HuH-7 (cell line): ENCODE measurements around the gene PISD.
"Not testable (repeated sequence)": the region's sequence is repeated elsewhere in the genome, so short reads cannot be mapped to it uniquely, and the experiment has no call there.

Experiments used
- DNase-seq: peaks from one replicate; pipeline ENCODE4 v3.0.0; 2011; ENCODE audit warnings: low spot score

Gene PISD

DNA sequence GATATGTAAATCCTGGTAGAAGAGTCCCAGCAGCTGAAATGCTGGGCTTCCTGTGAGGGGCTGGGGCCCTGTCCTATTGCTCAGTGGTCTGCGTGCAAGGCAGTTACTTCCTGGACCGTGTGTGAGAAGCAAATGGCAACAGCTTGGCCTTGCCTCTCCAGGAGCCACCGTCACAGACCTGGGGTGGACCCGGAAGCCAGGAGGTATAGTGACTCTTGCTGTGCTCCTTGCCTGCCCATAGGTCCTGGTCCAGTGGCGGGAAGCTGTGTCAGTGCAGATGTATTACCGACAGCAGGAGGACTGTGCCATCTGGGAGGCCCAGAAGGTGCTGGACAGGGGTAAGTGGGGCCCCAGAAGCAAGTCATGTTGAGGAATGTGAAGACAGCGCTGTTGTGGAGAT lies 54.3 kb downstream of the PISD start:
- DNase-seq, result no peak

DNA sequence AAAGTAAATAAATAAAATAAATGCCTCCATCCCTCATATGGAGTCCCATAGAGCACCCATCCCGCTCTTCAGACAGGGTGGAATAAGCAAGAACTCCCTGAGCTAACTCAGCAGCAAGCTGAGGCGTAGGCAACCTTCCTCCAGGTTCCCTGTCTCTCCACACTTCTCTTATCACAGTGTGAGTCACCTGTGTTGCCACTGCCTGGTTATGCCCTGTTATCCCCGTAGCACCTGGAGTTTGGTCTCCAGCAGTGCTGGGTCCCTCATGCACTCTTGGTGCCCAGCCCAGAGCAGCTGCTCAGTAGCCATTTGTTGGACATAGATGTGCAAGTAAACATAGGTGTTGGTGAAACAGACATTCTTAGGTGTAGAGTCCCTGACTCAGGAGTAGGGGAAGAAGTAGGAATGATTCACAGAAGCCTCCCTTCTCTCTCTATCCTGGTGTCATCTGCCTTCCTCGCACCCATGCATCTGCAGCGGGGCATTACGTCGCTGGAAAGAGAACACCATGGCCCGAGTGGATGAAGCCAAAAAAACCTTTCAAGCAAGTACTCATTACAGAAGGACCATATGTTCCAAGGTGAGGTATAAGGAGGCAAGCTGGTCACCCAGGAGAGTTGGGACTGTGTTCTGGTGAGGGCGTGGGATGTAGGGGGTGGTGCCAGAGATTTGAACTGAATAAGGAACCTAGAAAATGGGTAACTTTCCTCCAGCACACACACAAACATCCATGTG lies 56.0 kb downstream of the PISD start:
- DNase-seq, result no peak

DNA sequence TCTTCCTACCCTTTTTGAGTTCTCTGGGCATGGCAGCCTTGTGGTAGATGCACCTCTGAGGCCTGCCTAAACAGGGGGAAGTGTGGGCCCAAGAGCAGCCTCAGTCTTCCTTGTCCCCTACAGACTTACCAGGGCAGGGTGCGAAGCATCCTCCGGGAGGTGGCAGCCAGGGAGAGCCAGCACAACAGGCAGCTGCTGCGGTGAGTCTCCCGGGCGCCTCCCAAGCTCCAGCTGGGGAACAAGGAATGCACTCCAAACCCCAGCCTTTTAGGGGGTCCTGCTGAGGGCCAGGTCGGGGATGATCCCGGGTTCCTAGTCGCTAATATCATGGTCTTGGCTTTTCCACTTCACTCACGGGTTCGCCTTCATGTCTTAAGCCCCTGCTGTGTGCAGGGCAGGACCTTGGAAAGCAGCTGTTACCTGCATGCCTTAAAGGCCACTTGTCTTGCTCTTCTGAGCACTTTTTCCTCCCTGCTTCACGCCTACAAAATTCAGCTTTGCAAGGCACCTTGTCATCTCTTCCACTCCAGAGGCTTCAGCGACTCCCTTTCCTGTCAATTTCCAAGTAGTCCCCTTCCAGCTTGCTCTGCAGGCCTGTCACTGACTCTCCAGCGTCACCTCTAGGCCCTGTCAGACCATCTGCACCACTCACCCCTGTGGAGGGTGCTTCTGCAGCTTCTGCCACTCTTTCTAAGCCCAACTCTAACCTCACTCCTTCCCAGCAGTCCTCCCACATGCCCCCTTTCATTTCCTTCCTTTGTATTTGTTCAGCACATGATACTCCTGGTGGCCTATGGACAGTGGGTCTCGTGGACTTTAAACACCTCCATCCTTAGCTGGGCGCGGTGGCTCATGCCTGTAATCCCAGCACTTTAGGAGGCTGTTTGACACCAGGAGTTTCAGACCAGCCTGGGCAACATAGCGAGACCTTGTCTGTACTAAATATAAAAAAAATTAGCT lies 57.0 kb downstream of the PISD start:
- no peak for DNase-seq

DNA sequence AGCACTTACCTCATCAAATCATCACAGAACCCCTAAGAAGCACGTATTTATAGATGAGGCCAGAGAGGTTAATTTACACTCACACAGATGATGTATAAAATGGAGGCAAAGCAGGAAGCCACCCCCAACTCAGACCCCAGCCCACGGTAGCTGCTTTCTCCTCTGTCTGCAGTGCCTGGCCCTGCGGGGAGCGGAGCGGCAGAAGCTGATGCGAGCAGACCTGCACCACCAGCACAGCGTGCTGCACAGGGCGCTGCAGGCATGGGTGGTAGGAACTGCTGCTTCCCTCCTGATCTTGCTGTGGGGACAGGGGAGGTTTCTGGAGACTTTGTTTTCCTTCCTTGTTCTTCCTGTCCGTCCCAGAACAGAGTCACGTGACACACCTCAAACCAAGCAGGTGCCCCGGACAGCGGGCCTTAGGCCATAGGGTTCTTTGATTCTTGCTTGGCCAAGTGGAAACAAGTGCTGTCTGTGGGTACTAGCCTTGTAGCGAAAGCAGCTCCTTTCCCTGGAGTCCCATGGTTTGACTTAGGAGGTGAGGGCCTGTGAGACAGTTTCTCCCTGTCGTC lies 57.8 kb downstream of the PISD start:
- DNase-seq, result no peak

DNA sequence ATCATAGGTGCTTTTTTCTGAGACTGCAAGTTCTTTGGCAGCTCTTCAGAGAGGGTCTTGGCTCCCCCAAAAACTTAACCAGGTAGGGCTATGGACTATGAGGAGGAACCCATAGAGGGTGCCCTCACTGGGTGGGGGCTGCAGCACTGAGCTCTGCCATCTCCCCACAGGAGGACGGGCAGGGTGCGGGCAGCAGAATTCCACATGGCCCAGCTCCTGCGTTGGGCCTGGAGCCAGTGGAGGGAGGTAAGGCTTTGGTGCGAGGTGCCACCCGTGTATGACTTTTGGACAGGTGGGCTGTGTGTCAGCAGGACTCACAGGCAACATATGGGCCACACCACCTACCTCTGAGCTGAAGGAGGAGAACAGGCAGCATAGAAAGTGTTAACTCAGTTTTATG lies 58.4 kb downstream of the PISD start:
- no peak for DNase-seq

DNA sequence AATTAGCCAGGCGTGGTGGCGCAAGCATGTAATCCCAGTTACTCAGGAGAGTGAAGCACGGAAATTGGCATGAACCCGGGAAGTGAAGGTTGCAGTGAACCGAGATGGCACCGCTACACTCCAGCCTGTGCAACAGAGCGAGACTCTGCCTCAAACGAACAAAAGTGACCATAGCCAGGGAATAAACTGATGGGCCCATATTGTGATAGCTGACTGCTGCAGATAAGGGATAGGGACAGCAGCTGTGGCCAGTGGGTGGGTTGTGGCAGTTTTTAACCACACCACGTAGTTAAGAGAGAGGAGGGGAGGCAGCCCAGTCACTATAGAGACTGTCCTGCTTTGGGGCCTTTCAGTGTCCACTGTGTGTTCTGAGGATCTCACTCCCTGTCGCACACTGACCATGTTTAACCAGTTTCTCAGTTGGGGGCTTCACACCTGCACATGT lies 58.9 kb downstream of the PISD start:
- no peak for DNase-seq

DNA sequence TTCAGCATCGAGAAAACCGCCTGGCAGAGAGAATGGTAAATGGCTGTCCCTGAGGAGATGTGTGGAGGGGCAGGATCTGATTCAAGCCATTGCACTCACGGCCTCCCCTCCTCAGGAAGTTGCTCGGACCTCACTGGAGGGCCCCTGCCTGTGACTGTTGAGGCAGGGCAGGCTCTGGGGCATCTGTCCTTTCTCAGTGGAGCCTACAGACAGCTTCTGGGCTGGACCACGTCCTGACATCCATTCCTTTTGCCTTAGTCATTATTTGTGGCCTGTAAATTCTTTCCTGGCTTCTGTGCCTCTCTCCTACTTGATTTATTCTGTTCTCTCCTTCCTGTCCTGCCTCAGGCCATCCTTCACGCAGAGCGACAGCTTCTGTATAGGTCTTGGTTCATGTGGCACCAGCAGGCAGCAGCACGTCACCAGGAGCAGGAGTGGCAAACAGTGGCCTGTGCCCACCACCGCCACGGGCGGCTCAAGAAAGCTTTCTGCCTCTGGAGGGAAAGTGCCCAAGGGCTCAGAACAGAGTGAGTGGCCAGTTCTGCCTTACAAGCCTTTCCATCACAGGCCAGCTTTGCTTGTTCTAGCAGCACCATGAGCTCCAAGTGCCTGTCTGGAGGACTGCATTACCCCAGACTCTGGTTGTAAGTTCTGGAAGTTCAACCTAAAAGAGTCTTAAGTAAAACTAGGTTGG lies 59.6 kb downstream of the PISD start:
- DNase-seq, result no peak

DNA sequence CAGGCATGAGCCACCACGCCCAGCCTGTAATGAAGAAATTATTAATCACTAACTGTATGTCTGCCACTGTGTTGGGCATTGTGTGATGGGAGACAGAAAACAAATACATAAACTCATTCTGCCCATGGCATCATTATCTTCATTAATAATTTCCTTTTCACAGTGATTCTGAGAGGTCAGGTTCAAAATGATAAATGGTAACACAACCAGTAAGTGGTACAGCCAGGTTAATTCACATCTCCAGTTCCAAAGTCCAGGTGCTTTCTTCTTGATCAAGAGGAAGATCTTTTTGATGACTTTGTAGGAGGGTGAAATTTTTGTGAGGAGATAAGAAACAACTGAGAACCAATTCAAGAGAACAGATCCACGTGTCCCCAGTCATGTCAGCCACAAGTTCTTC lies 66.7 kb downstream of the PISD start:
- no peak for DNase-seq

DNA sequence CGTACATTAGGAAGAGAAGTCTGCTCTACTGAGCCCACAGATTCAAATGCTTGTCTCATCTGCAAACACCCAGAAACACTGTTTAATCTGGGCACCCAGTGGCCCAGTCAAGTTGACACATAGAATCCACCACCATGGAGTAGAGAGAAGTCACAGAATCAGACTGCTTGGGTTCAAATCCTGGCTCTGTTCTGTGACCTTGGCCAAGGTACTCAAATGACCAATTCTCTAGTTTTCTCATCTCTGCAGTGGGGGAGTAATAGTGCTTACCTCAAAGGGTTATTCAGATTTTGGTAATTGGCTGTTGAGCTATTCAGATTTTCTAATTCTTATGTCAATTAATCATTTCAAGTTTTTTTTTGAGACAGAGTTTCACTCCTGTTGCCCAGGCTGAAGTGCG lies 71.9 kb downstream of the PISD start:
- not testable (repeated sequence) for DNase-seq

DNA sequence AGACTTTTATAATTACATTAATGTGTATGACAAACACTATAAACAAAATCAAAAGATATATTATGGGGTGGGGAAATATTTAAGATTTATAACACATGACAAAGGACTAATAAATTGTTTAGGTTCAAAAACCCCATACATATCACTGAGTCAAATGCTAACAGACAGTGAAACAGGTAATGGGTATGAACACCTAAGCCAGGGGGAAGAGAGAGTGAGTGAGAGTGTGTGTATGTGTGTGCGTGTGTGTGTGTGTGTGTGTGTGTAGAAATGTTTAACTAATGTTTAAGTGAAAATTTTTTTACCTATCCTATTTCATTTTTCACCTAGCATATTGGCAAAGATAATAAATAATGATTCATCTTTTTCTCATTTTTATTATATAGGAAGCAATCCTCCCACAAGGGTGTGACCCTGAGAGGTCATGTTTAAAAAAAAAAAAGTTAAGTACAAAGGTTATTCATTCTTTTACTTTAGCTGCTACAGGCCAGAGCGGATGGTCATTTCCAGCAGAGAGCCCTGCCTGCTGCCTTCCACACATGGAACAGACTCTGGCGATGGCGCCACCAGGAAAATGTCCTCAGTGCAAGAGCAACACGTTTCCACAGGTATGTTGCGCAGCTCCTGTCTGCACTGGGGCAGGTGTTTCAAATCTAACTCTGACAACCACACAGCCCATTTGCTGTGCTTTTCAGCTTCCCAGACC lies 72.9 kb downstream of the PISD start:
- DNase-seq, result peak; percentile 66

DNA sequence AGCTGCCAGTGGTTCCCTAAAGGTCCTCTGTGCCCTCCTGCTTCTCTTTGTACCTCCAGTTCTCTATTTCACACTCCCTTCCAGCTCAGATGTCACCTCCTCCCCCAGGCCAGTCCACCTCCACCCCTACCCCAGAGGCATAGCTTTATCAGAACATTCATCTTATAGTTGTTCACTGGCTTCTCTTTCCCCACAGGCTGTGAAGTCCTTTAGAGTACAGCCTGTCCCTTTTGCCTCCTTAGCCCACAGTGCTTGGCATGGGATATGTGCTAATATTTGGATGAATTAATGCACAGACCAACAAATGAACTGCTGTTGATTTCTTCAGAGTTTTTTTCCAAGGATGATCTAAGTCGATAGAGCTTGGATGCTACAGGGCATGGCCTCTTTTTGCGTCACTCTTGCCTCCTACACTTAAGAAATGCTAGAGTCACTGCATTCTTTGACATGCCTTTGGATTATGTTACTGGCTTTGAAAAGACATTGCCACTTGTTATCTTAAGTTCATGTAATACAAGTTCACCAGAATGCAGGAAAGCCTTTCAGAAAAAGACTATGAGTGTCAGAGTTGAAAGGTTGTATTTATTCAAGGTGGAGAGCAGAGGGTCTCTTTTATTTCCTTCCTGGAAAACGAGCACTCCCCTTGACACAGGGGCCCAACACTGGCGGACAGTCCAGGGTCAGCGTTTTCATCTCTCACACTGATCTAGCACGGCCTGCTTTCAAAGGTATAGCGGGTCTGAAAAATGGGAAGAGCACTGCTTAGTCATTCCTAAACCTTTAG lies 75.7 kb downstream of the PISD start:
- no peak for DNase-seq

DNA sequence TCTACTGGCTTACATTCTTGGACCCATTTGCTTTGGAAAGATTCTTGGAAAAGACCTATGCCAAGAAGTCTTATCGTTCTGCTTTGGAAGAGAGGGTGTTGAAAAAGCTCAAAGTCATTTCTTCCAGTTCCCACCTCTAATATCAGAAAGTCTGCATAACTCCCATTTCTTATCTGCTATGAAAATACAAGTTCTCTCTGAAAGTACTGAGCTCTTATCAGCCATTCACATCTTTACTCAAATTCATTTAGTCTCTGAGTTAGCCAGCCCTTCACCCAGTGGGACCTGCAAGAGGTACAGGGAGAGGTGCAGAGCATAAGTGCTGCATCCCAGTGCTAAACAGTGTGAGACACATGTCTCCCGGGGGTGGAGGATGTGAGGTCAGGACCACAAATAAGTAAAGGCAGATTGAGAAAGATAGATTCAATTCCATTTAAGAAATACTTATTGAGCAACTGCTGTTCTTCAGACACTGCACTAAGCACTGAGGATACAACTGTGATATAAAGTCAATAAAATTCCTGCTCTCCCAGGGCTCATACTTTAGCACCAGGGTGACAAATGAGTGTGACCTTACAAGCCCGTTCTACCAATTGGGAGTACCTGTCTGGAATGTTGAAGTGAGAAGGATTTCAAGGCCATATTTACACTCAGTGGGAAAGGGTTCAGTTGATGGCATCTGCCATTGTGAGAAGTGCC lies 76.7 kb downstream of the PISD start:
- DNase-seq, result no peak

DNA sequence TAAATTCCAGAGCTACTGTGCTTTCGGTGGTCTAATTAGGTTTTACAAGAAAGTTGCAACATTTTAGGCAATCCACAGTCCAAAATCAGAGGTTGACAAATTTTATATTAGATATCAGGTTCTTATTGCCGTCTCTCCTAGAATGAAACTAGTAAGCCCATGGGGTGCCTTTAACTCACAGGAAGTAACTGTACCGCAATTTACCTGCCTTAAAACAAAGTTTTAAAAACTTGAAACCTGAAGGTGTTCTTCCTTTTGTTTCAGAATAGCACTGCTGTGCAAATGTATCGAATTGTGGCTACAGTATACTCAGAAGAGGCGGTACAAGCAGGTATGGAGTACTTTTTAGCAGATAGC lies 77.2 kb downstream of the PISD start:
- no peak for DNase-seq

DNA sequence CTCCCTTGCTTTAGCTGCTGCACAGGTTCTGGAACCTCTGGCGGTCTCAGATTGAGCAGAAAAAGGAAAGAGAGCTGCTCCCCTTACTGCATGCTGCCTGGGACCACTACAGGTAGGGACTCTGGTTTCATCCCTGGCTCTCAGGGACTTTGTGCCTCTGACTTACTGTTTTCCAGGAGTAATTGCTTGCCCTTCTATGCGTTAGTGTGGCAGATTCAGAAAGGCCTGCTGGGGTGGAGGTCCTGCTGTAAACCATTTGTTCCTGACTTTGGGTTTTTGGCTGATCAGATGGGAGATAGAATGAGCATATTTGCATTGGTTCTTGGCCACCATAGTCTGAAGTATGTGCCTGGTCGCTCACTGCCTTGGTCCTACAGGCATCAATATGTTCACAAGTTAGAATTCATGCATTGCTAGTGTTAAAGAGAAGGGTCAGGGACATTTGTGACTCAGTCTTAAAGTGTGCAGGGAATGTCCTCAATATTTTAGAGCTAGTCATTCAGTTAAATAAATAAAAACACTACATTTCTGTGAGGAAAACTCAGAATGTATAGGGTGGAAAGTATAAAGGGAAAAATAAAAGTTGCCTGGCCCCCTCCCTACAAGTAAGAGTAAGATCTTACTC lies 78.0 kb downstream of the PISD start:
- no peak for DNase-seq

DNA sequence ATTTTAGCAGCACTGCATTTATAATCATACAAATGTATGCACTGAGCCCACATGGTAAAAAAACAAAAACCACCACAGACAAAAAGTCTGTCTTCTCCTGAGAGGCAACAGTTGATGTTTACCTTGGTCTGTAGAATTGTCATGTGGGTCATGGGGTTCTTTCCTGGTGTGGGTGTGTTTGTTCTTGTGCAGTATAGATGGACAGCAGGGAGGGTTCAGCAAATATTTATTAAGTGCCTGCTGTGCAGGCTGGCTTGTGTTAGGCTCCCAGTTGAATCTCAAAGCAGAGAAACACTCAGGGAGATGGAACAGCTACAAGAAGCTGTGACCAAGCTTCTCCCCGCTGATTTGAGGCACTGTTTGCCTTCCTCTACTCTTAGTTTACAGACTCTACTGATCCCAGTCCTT lies 82.2 kb downstream of the PISD start:
- peak; percentile 49 for DNase-seq

DNA sequence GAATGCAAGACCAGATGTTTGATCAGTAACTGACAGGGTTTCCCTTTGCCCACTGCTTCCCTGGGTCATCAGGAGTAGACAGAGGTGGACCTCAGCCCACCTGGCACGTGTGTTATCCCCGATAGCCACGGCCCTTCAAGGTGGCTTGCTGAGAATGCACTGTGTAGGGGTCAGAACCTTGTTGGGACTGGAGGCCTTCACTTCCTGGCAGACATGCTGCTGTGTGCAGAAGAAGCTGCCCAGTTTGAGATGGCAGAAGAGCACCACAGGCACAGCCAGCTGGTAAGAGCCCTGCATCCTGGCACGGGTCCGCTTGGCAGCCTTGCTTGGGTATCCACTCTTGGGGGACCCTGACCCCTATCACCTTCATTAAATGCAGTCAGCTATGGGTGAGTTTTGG lies 83.8 kb downstream of the PISD start:
- DNase-seq, result no peak

DNA sequence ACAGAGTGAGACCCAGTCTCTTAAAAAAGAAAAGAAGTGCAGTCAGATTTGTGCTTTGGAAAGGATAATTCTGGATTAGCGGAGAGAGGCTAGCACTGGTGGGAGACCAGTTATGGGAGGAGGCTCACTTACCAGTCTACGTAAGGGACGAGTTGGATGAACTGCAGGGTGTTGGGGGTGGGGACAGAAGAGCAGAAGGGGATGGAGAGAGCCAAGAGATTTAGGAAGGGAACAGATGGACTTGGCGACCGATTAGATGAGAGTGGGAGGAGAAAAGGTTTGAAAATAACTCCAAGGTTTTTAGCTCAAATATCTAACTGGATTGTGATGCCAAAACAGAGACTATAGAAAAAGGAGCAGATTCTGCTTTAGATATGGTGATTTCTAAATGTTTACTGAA lies 84.3 kb downstream of the PISD start:
- DNase-seq, result no peak

DNA sequence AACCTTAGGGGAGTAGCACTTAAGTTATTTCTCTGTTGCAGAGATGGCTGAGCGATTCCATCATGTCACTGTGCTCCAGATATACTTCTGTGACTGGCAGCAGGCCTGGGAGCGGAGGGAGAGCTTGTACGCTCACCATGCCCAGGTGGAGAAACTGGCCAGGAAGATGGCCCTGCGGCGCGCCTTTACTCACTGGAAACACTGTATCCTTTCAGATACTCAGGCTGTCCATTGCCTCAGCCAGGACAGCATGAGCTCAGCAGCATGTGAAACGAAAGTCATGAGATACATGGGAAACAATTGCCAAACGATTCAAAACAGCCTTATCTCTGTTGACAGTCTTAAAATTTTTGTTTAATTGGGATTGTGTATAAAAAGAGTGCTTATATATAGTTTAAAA lies 86.8 kb downstream of the PISD start:
- DNase-seq, result no peak

DNA sequence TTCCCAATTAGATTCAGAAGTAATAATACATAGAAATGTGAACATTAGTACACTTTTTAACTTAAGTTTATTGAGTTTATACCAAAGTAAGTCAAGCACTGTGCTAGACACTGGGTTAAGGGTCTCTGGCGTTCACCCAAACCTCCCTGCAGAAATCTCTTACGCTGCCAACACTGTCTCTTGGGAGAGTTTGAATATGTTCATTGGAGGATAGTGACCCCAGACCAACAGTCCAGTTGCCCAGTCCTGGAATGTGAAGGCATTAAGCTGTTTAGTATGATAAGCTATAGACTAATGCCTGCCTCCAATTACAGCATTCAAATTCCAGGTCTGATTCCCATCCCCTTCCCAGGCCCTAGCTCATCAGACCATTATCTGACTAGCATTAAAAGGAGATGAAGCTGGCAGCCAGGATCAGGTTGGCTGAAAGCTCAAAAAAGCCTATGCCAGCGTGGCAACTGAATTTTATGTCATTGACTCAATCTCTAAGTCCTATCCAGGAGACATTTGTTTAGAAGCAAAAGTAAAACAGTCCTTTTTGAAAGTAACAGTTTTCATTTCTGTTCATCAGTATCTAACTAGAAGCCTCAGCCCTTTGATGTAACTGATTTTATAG lies 87.9 kb downstream of the PISD start:
- no peak for DNase-seq
